ENCODE data around the gene PKD2. TPM values are rescaled to one million over a fixed set of nuclear protein-coding genes. Genes with fewer than 3 reads are reported as not detected.

PKD2 gene
- total RNA-seq, 2 donors from 2014 or later = 19.0 to 40.3 TPM

GRCh38 chr4:88078579-88078978, 71.1 kb downstream of the PKD2 start:
- Histone ChIP-seq H3K4me3 (no peak overlapping the region), H3K36me3 (peaks cover 0 to 4% of the 10 kb centered on the region in 2 donors), H3K27ac (no peak overlapping the region), H3K4me1 (replicated peaks) (no peaks in the 10 kb centered on the region), H3K9me3 (no peaks in the 10 kb centered on the region), H3K27me3 (replicated peaks; ENCODE audit: insufficient read depth) (no peaks in the 10 kb centered on the region)
- DNase-seq (ENCODE audit: low spot score) = no peak
- intact Hi-C loops (cut with DNase I) = no loop called here
- 88% methylated on average over 2 of the region's 2 CpGs for WGBS
- no peak for TF ChIP-seq POLR2A (IDR thresholded peaks at IDR 0.05)
- TF ChIP-seq, protein P1, sequence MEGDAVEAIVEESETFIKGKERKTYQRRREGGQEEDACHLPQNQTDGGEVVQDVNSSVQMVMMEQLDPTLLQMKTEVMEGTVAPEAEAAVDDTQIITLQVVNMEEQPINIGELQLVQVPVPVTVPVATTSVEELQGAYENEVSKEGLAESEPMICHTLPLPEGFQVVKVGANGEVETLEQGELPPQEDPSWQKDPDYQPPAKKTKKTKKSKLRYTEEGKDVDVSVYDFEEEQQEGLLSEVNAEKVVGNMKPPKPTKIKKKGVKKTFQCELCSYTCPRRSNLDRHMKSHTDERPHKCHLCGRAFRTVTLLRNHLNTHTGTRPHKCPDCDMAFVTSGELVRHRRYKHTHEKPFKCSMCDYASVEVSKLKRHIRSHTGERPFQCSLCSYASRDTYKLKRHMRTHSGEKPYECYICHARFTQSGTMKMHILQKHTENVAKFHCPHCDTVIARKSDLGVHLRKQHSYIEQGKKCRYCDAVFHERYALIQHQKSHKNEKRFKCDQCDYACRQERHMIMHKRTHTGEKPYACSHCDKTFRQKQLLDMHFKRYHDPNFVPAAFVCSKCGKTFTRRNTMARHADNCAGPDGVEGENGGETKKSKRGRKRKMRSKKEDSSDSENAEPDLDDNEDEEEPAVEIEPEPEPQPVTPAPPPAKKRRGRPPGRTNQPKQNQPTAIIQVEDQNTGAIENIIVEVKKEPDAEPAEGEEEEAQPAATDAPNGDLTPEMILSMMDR (IDR thresholded peaks at IDR 0.05) = no peak
- no peak for TF ChIP-seq POLR2AphosphoS5 (IDR thresholded peaks at IDR 0.05)

DNA sequence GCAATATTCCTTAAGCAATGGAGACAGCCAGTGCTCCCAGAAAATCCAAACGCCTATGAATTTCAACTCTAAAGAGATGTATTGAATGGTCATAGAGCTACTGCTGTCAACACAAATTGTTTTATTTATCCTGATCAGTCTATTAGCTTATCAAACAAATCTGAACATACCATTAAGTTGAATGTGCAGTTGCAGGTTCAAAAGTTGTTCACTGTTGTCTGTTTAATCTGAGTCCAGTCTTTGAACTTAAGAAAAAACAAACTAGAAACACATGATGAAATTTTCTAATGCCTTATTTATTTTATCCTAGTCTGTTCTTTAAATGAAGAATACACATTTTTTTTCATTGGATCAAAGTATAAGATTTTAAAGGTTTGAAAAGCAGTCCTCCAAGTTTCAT, 73.2 kb downstream of the PKD2 start:
- Histone ChIP-seq H3K4me1 (replicated peaks) (no peaks in the 10 kb centered on the region), H3K27ac (no peak overlapping the region), H3K27me3 (replicated peaks; ENCODE audit: insufficient read depth) (no peaks in the 10 kb centered on the region), H3K36me3 (no peaks in the 10 kb centered on the region), H3K4me3 (no peak overlapping the region), H3K9me3 (no peaks in the 10 kb centered on the region)
- TF ChIP-seq POLR2AphosphoS5 (IDR thresholded peaks at IDR 0.05) (no peak), POLR2A (IDR thresholded peaks at IDR 0.05) (no peak)
- TF ChIP-seq, protein P1 (IDR thresholded peaks at IDR 0.05) = no peak
- intact Hi-C loops (cut with DNase I) = no loop called here
- WGBS = 82% methylated on average over 1 of the region's 1 CpG
- no peak for DNase-seq (ENCODE audit: low spot score)

- no peaks in the 10 kb centered on the region for H3K36me3 ChIP-seq
- H3K27me3 ChIP-seq (replicated peaks; ENCODE audit: insufficient read depth) = no peaks in the 10 kb centered on the region
- H3K4me3 ChIP-seq = no peak overlapping the region
- H3K4me1 ChIP-seq (replicated peaks) = no peaks in the 10 kb centered on the region
- H3K9me3 ChIP-seq = no peaks in the 10 kb centered on the region
- TF ChIP-seq, protein P1 (IDR thresholded peaks at IDR 0.05) = no peak
- TF ChIP-seq POLR2A (IDR thresholded peaks at IDR 0.05) (no peak), POLR2AphosphoS5 (IDR thresholded peaks at IDR 0.05) (no peak)
- DNase-seq (ENCODE audit: low spot score) = no peak
- 95% methylated on average over 1 of the region's 1 CpG for WGBS
- no peak overlapping the region for H3K27ac ChIP-seq
- intact Hi-C loops (cut with DNase I) = no loop called here
Observed at GRCh38 chr4:88087004-88087403, 79.6 kb downstream of the PKD2 start.

DNA sequence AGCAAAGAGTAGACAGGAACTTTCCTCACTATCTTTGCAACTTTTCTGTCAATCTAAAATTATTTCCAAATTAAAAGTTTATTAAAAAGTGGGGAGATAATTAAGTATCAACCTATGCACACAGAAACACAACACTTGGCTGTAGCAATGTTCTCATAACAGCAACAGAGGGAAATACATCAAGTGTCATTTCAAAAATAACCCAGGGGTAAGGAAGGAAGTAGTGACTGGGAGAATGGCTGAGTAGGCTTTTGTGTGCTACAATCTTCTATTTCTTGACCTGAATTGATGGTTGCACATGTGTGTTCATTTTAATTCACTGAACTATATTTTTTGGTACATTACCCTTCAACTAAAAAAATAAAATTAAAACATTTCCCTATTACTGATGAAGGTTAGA, 83.5 kb downstream of the PKD2 start:
- Histone ChIP-seq H3K36me3 (no peaks in the 10 kb centered on the region), H3K27ac (no peak overlapping the region), H3K4me3 (no peak overlapping the region), H3K4me1 (replicated peaks) (no peaks in the 10 kb centered on the region), H3K9me3 (no peaks in the 10 kb centered on the region), H3K27me3 (replicated peaks; ENCODE audit: insufficient read depth) (no peaks in the 10 kb centered on the region)
- TF ChIP-seq POLR2AphosphoS5 (IDR thresholded peaks at IDR 0.05) (no peak), POLR2A (IDR thresholded peaks at IDR 0.05) (no peak)
- TF ChIP-seq, protein P1 (IDR thresholded peaks at IDR 0.05) = no peak
- DNase-seq (ENCODE audit: low spot score) = no peak
- intact Hi-C loops (cut with DNase I) = no loop called here

DNA sequence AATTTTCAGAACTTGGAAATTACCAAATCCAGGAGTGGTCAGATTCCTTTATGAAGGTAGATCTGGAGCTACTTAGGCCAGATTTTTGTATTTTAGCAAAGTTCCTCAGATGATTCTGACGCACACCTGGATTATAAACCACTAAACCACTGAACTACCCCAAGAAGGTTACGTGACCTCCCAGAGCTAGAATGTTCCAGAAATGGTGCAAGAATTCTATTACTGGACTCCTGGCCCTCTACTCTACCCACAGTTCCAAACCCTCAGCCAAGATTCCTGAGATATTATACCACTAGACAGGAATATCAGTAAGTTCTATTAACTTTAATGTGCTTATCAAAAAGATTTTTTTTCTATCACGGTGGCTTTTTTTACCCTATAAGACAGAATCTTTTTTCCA, 83.9 kb downstream of the PKD2 start:
- H3K4me1 ChIP-seq (replicated peaks) = no peaks in the 10 kb centered on the region
- DNase-seq (ENCODE audit: low spot score) = no peak
- no peak overlapping the region for H3K27ac ChIP-seq
- no peak overlapping the region for H3K4me3 ChIP-seq
- H3K36me3 ChIP-seq = no peaks in the 10 kb centered on the region
- WGBS = 96% methylated on average over 3 of the region's 3 CpGs
- no peak for TF ChIP-seq POLR2A (IDR thresholded peaks at IDR 0.05)
- H3K9me3 ChIP-seq = no peaks in the 10 kb centered on the region
- intact Hi-C loops (cut with DNase I) = no loop called here
- no peaks in the 10 kb centered on the region for H3K27me3 ChIP-seq (replicated peaks; ENCODE audit: insufficient read depth)
